CD14-positive monocyte (primary cell): ENCODE data around the gene BARHL2. TPM values are rescaled to one million over a fixed set of nuclear protein-coding genes. Genes with fewer than 3 reads are reported as not detected.

ENCODE experiments used
- DNase-seq, 3 donors: peaks; one replicate each; pipeline ENCODE4 v3.0.0-alpha.2; 2011 to 2022
- H2AFZ ChIP-seq: 2 replicates; pipeline ENCODE4 v1.6.0; 2012; ENCODE audit warnings: mild to moderate bottlenecking, low read depth, low read length, inconsistent platforms; ENCODE audit not compliant: insufficient read depth, poor library complexity, severe bottlenecking
- H3K27ac ChIP-seq, 2 donors: 1 replicate in 1 of 2; 2 replicates in 1 of 2; pipeline ENCODE4 v1.5.1; 2012 to 2013; ENCODE audit warnings: low read length in 2 of 2, control low read depth in 1 of 2, inconsistent platforms in 1 of 2, low read depth in 1 of 2, mild to moderate bottlenecking in 1 of 2
- H3K27me3 ChIP-seq, 2 donors: one replicate each; pipeline versions ENCODE4 v1.6.0 to v1.6.1; 2011 to 2013; ENCODE audit warnings: low read length in 2 of 2; ENCODE audit not compliant: control insufficient read depth in 2 of 2, insufficient read depth in 2 of 2
- H3K36me3 ChIP-seq, 2 donors: replicated peaks in 1 of 2; 1 replicate in 1 of 2; 2 replicates in 1 of 2; pipeline versions ENCODE4 v1.5.1 to v1.6.1; 2012 to 2013; ENCODE audit warnings: low read length in 2 of 2, control low read depth in 1 of 2, inconsistent platforms in 1 of 2, mild to moderate bottlenecking in 1 of 2; ENCODE audit not compliant: insufficient read depth in 2 of 2, control insufficient read depth in 1 of 2
- H3K4me1 ChIP-seq, 2 donors: 1 replicate in 1 of 2; 2 replicates in 1 of 2; pipeline versions ENCODE4 v1.5.1 to v1.6.1; 2012 to 2013; ENCODE audit warnings: low read length in 2 of 2, control low read depth in 1 of 2, inconsistent platforms in 1 of 2, mild to moderate bottlenecking in 1 of 2, moderate library complexity in 1 of 2; ENCODE audit not compliant: insufficient read depth in 2 of 2, control insufficient read depth in 1 of 2
- H3K4me2 ChIP-seq: replicated peaks from 2 replicates; pipeline ENCODE3; 2012; ENCODE audit warnings: low read length, moderate library complexity, mild to moderate bottlenecking; ENCODE audit not compliant: poor library complexity, severe bottlenecking; ENCODE audit errors: extremely low read depth
- H3K4me3 ChIP-seq, 3 experiments: fragments of 200-600 bp in 1 of 3; sonication (generic) in 1 of 3; replicated peaks in 1 of 3; 1 replicate in 2 of 3; 2 replicates in 1 of 3; pipeline ENCODE4 v1.5.1; 2011 to 2013; ENCODE audit warnings: low read length in 3 of 3, mild to moderate bottlenecking in 3 of 3, control low read depth in 2 of 3, low read depth in 2 of 3, inconsistent platforms in 1 of 3, moderate library complexity in 1 of 3
- H3K79me2 ChIP-seq: 2 replicates; pipeline ENCODE4 v1.6.0; 2012; ENCODE audit warnings: mild to moderate bottlenecking, control low read depth, inconsistent platforms, low read length, moderate library complexity; ENCODE audit not compliant: insufficient read depth
- H3K9ac ChIP-seq: 2 replicates; pipeline ENCODE4 v1.6.0; 2017; ENCODE audit warnings: low read length, mild to moderate bottlenecking; ENCODE audit not compliant: insufficient read depth, poor library complexity, severe bottlenecking
- H3K9me3 ChIP-seq, 2 donors: replicated peaks in 1 of 2; 1 replicate in 1 of 2; 2 replicates in 1 of 2; pipeline versions ENCODE4 v1.5.1 to v1.6.1; 2012 to 2013; ENCODE audit warnings: low read length in 2 of 2, control low read depth in 1 of 2; ENCODE audit not compliant: control insufficient read depth in 1 of 2, insufficient read depth in 1 of 2
- H4K20me1 ChIP-seq: 2 replicates; pipeline ENCODE4 v1.6.0; 2012; ENCODE audit warnings: mild to moderate bottlenecking, low read length, control low read depth, moderate library complexity; ENCODE audit not compliant: insufficient read depth
- H3K27ac Mint-ChIP-seq, 7 donors: one replicate each; pipeline ENCODE4 v1.8.0; 2020; ENCODE audit warnings: mild to moderate bottlenecking in 7 of 7, mixed read lengths in 7 of 7, moderate library complexity in 6 of 7, inconsistent platforms in 2 of 7
- H3K27me3 Mint-ChIP-seq, 3 donors: one replicate each; pipeline ENCODE4 v1.8.0; 2021 to 2022; ENCODE audit warnings: low read depth in 3 of 3, mild to moderate bottlenecking in 3 of 3, mixed read lengths in 3 of 3, moderate library complexity in 3 of 3, inconsistent platforms in 1 of 3
- H3K36me3 Mint-ChIP-seq, 2 donors: one replicate each; pipeline ENCODE4 v1.8.0; 2020; ENCODE audit warnings: mixed read lengths in 2 of 2, inconsistent platforms in 1 of 2, mild to moderate bottlenecking in 1 of 2
- H3K4me1 Mint-ChIP-seq: one replicate; pipeline ENCODE4 v1.8.0; 2020; ENCODE audit warnings: mild to moderate bottlenecking, mixed read lengths
- H3K4me3 Mint-ChIP-seq, 2 donors: one replicate each; pipeline ENCODE4 v1.8.0; 2020; ENCODE audit warnings: mild to moderate bottlenecking in 2 of 2, mixed read lengths in 2 of 2, moderate library complexity in 1 of 2
- H3K9me3 Mint-ChIP-seq, 7 donors: one replicate each; pipeline ENCODE4 v1.8.0; 2020 to 2022; ENCODE audit warnings: mixed read lengths in 7 of 7, mild to moderate bottlenecking in 6 of 7, moderate library complexity in 6 of 7, inconsistent platforms in 2 of 7
- WGBS: methylation state at CpG from one replicate; pipeline ENCODE4 v1.1.5; 2013; ENCODE audit warnings: missing lambda C conversion rate; ENCODE audit not compliant: insufficient coverage; 5-methylcytosine and 5-hydroxymethylcytosine counted together
- intact Hi-C, 2 donors: fragments of 100-400 bp; cut with micrococcal nuclease; formaldehyde crosslinking; loops; one replicate each; pipeline versions ENCODE4 v1.15.0 to v1.15.1; 2023
- polyA plus RNA-seq, 3 donors: library from polyadenylated mRNA; depleted of rRNA in 1 of 3; unstranded in 2 of 3; stranded (reverse) in 1 of 3; fragments of 300-500 nt in 2 of 3; fragments of >200 nt in 1 of 3; fragmentation: Illumina TruSeq in 2 of 3; gene quantifications; 1 replicate in 2 of 3; 2 replicates in 1 of 3; pipeline ENCODE4 v1.2.3, GENCODE V29; 2012 to 2021
- TF ChIP-seq, protein P1 (sequence below): fragments of 200-600 bp; IDR thresholded peaks from one replicate; pipeline ENCODE4 v1.8.0; 2022; ENCODE audit warnings: antibody characterized with exemption, mild to moderate bottlenecking

Gene BARHL2
- polyA plus RNA-seq, 3 donors: not detected

DNA sequence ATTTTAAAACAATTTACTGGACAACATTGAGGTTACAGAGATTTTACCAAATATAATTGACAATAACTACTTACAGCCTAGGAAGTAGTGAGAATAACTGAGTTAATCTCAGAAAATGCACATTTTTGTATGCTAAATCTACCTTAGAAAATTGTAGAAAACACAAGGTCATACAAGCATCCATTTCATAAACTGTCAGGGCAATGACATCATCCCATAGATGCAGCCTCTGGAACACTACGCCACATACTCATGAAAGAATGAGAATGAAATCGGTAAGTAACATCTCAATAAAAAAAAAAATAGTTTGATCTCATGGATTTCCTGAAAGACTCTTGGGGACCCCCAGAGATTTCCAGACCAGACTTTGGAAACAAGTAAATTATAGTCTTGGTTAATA, 28.9 kb upstream of the BARHL2 start:
- Histone ChIP-seq H3K4me2 (no peak overlapping the region), H3K4me1 (no peaks in the 10 kb centered on the region), H2AFZ (no peak overlapping the region), H3K27ac (no peak overlapping the region), H3K9ac (no peak overlapping the region), H3K27me3 (peaks cover 0 to 7% of the 10 kb centered on the region in 2 donors), H3K9me3 (no peaks in the 10 kb centered on the region), H3K36me3 (no peaks in the 10 kb centered on the region), H4K20me1 (no peaks in the 10 kb centered on the region), H3K4me3 (no peak overlapping the region), H3K79me2 (no peaks in the 10 kb centered on the region)
- DNase-seq: no peak
- Mint-ChIP-seq H3K4me3 (no peak overlapping the region), H3K36me3 (no peaks in the 10 kb centered on the region), H3K27ac (no peak overlapping the region), H3K27me3 (peaks cover 6 to 20% (median 13%) of the 10 kb centered on the region in 3 donors), H3K9me3 (peaks cover 0 to 4% (median 0%) of the 10 kb centered on the region in 7 donors), H3K4me1 (no peaks in the 10 kb centered on the region)
- intact Hi-C loops: no loop called here
- no CpG with 5 or more reads among the region's 2 CpGs for WGBS
- TF ChIP-seq, protein P1, sequence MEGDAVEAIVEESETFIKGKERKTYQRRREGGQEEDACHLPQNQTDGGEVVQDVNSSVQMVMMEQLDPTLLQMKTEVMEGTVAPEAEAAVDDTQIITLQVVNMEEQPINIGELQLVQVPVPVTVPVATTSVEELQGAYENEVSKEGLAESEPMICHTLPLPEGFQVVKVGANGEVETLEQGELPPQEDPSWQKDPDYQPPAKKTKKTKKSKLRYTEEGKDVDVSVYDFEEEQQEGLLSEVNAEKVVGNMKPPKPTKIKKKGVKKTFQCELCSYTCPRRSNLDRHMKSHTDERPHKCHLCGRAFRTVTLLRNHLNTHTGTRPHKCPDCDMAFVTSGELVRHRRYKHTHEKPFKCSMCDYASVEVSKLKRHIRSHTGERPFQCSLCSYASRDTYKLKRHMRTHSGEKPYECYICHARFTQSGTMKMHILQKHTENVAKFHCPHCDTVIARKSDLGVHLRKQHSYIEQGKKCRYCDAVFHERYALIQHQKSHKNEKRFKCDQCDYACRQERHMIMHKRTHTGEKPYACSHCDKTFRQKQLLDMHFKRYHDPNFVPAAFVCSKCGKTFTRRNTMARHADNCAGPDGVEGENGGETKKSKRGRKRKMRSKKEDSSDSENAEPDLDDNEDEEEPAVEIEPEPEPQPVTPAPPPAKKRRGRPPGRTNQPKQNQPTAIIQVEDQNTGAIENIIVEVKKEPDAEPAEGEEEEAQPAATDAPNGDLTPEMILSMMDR: no peak

DNA sequence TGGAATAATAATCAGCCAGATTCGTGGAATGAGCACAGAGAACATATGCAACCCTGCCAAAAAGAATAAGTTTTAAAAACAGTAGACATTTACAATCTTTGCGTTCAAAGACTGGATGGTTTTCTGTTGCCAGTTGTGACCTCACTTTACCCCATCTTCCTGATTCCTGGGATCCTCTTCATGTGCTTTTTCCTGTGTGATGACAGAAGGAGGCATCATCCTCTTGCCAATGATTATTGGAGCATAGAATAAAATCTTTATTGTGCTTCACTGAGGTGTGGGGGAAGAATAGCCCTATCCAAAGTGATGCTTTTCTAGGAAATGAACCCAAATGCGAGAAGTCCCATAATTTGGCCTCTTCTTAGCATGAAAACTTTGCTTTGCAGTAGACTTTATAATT, 15.0 kb upstream of the BARHL2 start:
- no CpG with 5 or more reads among the region's 3 CpGs for whole genome bisulfite sequencing
- Histone ChIP-seq H3K4me1 (peaks cover 9 to 14% of the 10 kb centered on the region in 2 donors), H3K27me3 (peaks cover 82 to 92% of the 10 kb centered on the region in 2 donors), H2AFZ (no peak overlapping the region), H3K9ac (no peak overlapping the region), H3K79me2 (no peaks in the 10 kb centered on the region), H3K9me3 (peaks cover 0 to 39% of the 10 kb centered on the region in 2 donors), H4K20me1 (no peaks in the 10 kb centered on the region), H3K36me3 (no peaks in the 10 kb centered on the region), H3K4me2 (no peak overlapping the region), H3K4me3 (no peak overlapping the region), H3K27ac (no peak overlapping the region)
- DNase-seq: no peak
- intact Hi-C loops: no loop called here
- Mint-ChIP-seq H3K4me3 (peak overlapping the region in 1 of 2 donors; percentile 87), H3K9me3 (peaks cover 0 to 23% (median 15%) of the 10 kb centered on the region in 7 donors), H3K4me1 (peaks cover 24% of the 10 kb centered on the region), H3K27me3 (peaks cover 69 to 95% (median 79%) of the 10 kb centered on the region in 3 donors), H3K36me3 (peaks cover 0 to 14% of the 10 kb centered on the region in 2 donors), H3K27ac (no peak overlapping the region)
- TF ChIP-seq, protein P1: no peak
